Fibroblast of pulmonary artery (primary cell): Measurements from ENCODE around the gene TAF4B.

ENCODE experiments used
- DNase-seq: peaks from one replicate; pipeline ENCODE4 v3.0.0-alpha.2; 2010; ENCODE audit warnings: low read depth
- H3K4me3 ChIP-seq: replicated peaks from 2 replicates; pipeline ENCODE4 v1.5.1; 2011; ENCODE audit warnings: low read depth, mild to moderate bottlenecking, control low read depth, low read length, moderate library complexity
- TF ChIP-seq, protein P1 (sequence below): IDR thresholded peaks from 2 replicates; pipeline ENCODE4 v1.5.1; 2011; ENCODE audit warnings: mild to moderate bottlenecking, control low read depth, low read length, inconsistent platforms; ENCODE audit errors: missing control alignments

The TAF4B gene

DNA sequence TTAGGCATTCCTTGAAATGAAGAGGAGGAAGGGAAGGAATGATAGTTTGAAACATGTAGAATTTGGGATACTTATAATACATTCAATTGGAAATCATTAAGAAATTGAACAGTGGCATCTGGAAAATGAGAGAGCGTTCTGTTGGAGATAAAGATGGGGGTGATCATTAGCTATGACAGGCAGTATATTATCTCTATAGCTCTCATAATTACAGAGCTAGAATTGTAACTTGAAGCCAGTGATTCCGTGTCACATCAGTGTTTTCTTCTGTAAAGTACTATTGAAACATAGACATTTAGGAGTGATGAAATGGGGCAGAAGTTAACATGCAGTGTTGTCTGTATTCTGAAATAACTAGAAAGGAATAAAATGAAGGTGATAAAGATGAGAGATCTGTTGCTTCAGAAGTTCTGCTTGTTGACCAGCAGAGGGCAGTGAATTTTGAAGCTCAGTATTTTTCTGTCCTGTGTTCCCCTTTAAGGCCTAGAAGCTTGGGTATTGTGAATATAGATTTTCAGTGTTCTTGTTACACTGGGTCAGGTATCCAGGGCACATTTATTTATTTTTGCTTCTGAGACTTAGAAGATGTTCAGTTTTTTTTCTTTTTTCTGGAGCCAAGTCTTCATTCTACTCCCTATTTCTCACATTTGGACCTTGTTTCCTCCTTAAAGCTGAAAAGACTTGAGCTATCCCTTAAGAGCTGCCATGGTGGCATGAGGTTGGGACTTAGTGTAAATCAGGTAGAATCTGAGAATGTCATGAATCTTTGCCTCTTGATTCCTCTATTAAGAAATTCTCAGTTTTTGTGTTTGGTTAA, 157.4 kb downstream of the TAF4B start:
- peak; percentile 79 for DNase-seq
- no peak overlapping the region for H3K4me3 ChIP-seq
- TF ChIP-seq, protein P1, sequence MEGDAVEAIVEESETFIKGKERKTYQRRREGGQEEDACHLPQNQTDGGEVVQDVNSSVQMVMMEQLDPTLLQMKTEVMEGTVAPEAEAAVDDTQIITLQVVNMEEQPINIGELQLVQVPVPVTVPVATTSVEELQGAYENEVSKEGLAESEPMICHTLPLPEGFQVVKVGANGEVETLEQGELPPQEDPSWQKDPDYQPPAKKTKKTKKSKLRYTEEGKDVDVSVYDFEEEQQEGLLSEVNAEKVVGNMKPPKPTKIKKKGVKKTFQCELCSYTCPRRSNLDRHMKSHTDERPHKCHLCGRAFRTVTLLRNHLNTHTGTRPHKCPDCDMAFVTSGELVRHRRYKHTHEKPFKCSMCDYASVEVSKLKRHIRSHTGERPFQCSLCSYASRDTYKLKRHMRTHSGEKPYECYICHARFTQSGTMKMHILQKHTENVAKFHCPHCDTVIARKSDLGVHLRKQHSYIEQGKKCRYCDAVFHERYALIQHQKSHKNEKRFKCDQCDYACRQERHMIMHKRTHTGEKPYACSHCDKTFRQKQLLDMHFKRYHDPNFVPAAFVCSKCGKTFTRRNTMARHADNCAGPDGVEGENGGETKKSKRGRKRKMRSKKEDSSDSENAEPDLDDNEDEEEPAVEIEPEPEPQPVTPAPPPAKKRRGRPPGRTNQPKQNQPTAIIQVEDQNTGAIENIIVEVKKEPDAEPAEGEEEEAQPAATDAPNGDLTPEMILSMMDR: peak; percentile 83

DNA sequence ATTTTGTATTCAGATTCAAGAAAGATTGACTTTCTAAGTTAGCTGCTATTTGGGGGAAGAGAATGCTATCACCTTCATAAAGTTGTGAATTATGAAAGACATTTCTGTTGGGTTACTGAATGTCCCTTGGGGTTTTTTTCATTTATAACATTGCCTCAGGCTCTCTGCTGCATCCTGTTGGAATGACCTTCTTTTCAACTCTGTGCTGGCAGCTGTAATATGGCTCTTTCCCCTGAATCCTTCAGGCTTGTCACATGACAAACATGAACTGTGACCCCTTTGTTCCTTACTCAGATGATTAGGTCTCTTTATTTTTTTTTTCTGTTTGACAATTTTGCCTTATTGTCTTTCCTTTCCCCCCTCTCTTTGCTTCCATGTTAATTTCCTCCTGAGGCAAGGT, 159.8 kb downstream of the TAF4B start:
- H3K4me3 ChIP-seq: no peak overlapping the region
- TF ChIP-seq, protein P1: no peak
- DNase-seq: peak; percentile 87

DNA sequence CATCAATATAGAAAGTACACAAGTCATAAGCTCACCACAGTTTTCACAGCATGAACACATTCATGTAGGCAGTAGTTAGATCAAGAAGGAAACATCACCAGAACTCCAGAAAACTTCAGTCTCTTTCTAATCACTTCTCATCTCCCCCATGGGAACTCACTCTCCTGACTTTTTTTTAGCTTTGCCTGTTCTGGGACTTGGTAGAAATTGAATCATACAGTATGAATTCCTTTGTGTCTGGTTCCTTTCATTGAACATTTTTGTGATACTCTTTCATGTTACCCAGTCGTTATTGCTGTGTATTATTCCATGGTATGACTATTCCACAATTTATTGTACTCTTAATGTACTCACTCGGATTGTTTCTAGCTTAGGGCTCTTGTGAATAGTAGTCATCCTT, 160.2 kb downstream of the TAF4B start:
- H3K4me3 ChIP-seq: no peak overlapping the region
- TF ChIP-seq, protein P1: no peak
- DNase-seq: peak; percentile 49

DNA sequence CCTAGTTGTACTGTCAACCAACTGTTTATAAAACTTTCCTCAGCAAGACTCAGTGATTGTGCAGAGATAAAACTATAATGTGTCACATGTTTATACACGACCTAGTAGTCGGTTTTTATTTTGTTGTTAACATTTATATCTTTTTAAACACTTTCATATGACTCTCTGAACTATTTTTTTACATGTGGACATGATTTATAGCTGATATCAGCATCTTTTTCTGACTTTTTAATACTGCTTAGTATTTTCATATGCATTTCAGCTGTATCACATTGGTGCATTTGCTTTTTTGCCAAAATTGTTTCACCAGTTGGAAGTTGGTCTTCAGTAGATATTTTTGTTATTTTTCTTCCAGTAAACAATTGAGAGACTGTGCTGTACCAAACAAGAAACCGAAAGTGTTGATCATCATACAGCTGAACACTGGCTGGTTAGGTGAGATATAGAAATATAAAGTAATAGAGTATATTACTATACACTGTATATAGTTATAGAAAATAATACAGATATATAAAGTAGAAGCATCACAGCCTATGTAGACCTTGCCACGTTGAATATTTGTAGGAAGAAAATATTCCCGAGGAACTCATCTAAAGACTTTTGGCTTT, 167.9 kb downstream of the TAF4B start:
- H3K4me3 ChIP-seq: no peak overlapping the region
- no peak for DNase-seq
- TF ChIP-seq, protein P1: no peak

DNA sequence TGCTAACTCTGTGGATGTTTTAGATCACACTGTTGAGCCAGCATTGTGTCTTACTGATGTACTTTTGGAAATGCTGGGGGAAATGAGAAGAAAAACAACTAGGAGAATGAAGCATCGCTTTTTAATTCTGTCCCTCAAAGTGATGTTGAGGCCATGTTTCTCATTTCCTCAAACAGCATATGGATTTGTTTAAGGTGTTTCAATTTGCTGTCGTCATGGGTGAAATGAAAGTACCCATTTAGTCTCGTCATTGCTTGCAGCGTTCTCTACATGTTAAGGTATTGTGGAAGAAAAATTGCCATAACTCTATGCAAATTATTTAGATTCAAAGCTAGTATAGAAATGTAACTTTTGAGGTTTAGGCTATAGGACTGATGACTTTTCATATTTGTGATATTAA, 170.8 kb downstream of the TAF4B start:
- TF ChIP-seq, protein P1: no peak
- DNase-seq: no peak
- no peak overlapping the region for H3K4me3 ChIP-seq

DNA sequence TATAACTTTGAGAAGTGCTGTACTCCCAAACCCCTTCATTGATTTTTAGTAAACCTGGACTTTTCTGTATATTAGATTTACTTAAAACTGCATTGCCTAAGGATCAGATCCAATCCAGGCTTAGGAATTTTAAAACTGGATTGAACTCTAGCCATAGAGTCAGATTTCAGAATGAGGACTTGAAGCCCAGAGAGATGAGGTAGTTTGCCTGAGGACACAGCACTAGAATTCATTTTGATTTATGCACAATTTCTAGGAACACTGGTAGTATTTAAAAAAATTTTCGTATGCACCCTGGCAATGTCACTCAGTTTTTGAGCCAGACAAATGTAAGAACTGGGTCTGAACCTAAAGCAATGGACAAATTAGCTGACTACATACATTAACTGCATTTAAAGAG, 177.2 kb downstream of the TAF4B start:
- DNase-seq: no peak
- TF ChIP-seq, protein P1: no peak
- H3K4me3 ChIP-seq: no peak overlapping the region
